Thyroid gland (tissue), 4 donors: Measurements from ENCODE around the gene NGB. TPM values are rescaled to one million over a fixed set of nuclear protein-coding genes. Genes with fewer than 3 reads are reported as not detected.

Experiments used
- DNase-seq, 2 donors: peaks; one replicate each; pipeline ENCODE4 v3.0.0-alpha.2; 2019
- H3K27ac ChIP-seq, 3 donors: fragments of 200-600 bp; sonication (generic); 1 replicate in 2 of 3; 2 replicates in 1 of 3; pipeline ENCODE4 v1.5.1; 2016 to 2019; ENCODE audit warnings: mild to moderate bottlenecking in 1 of 3, moderate library complexity in 1 of 3
- H3K27me3 ChIP-seq: fragments of 200-600 bp; sonication (generic); one replicate; pipeline ENCODE4 v1.5.1; 2019
- H3K36me3 ChIP-seq, 2 donors: fragments of 200-600 bp; sonication (generic); one replicate each; pipeline ENCODE4 v1.5.1; 2016 to 2019
- H3K4me1 ChIP-seq, 2 donors: fragments of 200-600 bp; sonication (generic); one replicate each; pipeline ENCODE4 v1.5.1; 2017 to 2019
- H3K4me3 ChIP-seq, 3 donors: fragments of 200-600 bp; sonication (generic); replicated peaks in 1 of 3; 1 replicate in 2 of 3; 2 replicates in 1 of 3; pipeline ENCODE4 v1.5.1; 2016; ENCODE audit warnings: mild to moderate bottlenecking in 1 of 3
- H3K9me3 ChIP-seq: fragments of 200-600 bp; sonication (generic); one replicate; pipeline ENCODE4 v1.5.1; 2017
- CTCF ChIP-seq, 6 experiments: fragments of 200-600 bp in 3 of 6; fragments of 450-650 bp in 3 of 6; sonication (generic) in 3 of 6; IDR thresholded peaks; one replicate each; pipeline ENCODE4 v1.5.1; 2016 to 2019; ENCODE audit warnings: antibody characterized with exemption in 6 of 6, mild to moderate bottlenecking in 2 of 6, inconsistent platforms in 1 of 6, moderate library complexity in 1 of 6
- POLR2A ChIP-seq, 2 donors: fragments of 450-650 bp; IDR thresholded peaks; one replicate each; pipeline ENCODE4 v1.6.1; 2017; ENCODE audit warnings: antibody characterized with exemption in 2 of 2, mild to moderate bottlenecking in 2 of 2, moderate library complexity in 1 of 2
- WGBS, 2 donors: methylation state at CpG; one replicate each; pipeline ENCODE4 v1.1.5; 2017; 5-methylcytosine and 5-hydroxymethylcytosine counted together
- intact Hi-C: fragments of 100-400 bp; cut with DNase I; formaldehyde crosslinking; loops from one replicate; pipeline ENCODE4 v1.15.1; 2023
- microRNA counts, 2 donors: library from miRNA; unstranded; fragments of <30 nt; microRNA quantifications; one replicate each; lab custom pipeline; 2016 to 2017
- microRNA-seq: library from miRNA; unstranded; fragments of <30 nt; microRNA quantifications from one replicate; pipeline ENCODE4, GENCODE V29; 2016
- small RNA-seq: library from RNA; depleted of rRNA; stranded (forward); fragments of <200 nt; gene quantifications from one replicate; pipeline ENCODE3, GENCODE V24; 2016
- total RNA-seq, 4 donors: library from RNA; depleted of rRNA; stranded (reverse); fragments of >200 nt; gene quantifications; one replicate each; pipeline ENCODE4 v1.2.3, GENCODE V29; 2016

Gene NGB
- total RNA-seq, 4 donors from 2014 or later: not detected

DNA sequence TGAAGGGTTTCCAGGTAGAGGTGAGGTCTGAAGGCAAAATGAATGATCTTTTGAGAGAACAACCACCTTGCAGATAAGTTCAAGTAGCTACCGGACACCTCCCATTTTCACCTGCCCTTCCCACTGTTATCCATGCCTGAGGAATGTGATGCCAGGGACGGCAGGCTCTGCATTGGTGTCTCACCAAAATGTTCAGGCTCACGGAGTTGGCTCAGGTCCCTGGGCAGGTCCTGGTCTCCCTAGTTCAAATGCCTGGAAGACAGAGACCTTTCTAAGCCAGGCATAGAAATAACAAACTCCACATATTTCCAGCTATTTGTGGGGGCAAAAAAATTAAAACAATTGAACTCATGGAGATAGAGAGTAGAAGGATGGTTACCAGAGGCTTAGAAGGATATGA lies 53.5 kb downstream of the NGB start:
- TF ChIP-seq POLR2A (IDR thresholded peaks at IDR 0.05): no peak
- no peak for TF ChIP-seq CTCF (IDR thresholded peaks at IDR 0.05)
- intact Hi-C loops: loop anchor here (10.0 kb wide), 1 partner anchor 83 kb away; no protein-coding TSS in a partner anchor
- H3K4me1 ChIP-seq: no peaks in the 10 kb centered on the region
- 59 to 68% methylated on average over 3 of the region's 3 CpGs for WGBS, 2 donors
- no peak overlapping the region for H3K27ac ChIP-seq
- no peaks in the 10 kb centered on the region for H3K9me3 ChIP-seq
- no peaks in the 10 kb centered on the region for H3K27me3 ChIP-seq
- DNase-seq: no peak
- H3K36me3 ChIP-seq: no peaks in the 10 kb centered on the region
- H3K4me3 ChIP-seq: no peak overlapping the region

MicroRNAs within 50 kb of the gene (microRNA counts, 767-probe panel; counts per million panel counts)
- 3,155 to 5,720 counts per million in 2 donors for microRNA hsa-miR-1260a (lab: Ali Mortazavi, UCI)

Small RNA genes within 50 kb of the gene (microRNA-seq; reads per million reads assigned to microRNA genes)
- not detected for gene MIR1260A

Small RNA genes within 50 kb of the gene (small RNA-seq; reads per million reads assigned to genes)
- not detected for gene MIR1260A

Other genes with a start within 250 kb of the NGB start
- gene IRF2BPL, start 242.5 kb downstream of the NGB start, total RNA-seq: 100 to 1,000 TPM in 1 of 4 donors, 10 to 100 TPM in 3; 43.9 to 103 (median 78.4) TPM
- 10 to 100 TPM; 37.6 to 59.5 (median 44.6) TPM for gene CIPC, start 172.9 kb downstream of the NGB start, total RNA-seq
- gene ZDHHC22, start 129.4 kb downstream of the NGB start, total RNA-seq: not detected
- gene TMEM63C, start 89.4 kb downstream of the NGB start, total RNA-seq: 1 to 10 TPM in 1 of 4 donors, under 1 TPM in 3; 0.13 to 4.1 (median 0.54) TPM
- 10 to 100 TPM; 19.1 to 36.4 (median 25.7) TPM for gene POMT2, start 49.7 kb upstream of the NGB start, total RNA-seq
- 10 to 100 TPM; 18.0 to 50.1 (median 35.6) TPM for gene GSTZ1, start 49.8 kb upstream of the NGB start, total RNA-seq
- 10 to 100 TPM; 20.9 to 33.3 (median 28.8) TPM for gene TMED8, start 105.9 kb upstream of the NGB start, total RNA-seq
- 1 to 10 TPM; 4.8 to 9.5 (median 7.3) TPM for gene SAMD15, start 106.2 kb upstream of the NGB start, total RNA-seq
- under 1 TPM in 2 of 4 donors, not detected in 2; 0.22 to 0.67 TPM for gene NOXRED1, start 152.3 kb upstream of the NGB start, total RNA-seq
- gene VIPAS39, start 186.4 kb upstream of the NGB start, total RNA-seq: 10 to 100 TPM; 17.1 to 24.9 (median 19.7) TPM
- gene AHSA1, start 186.9 kb upstream of the NGB start, total RNA-seq: 100 to 1,000 TPM in 2 of 4 donors, 10 to 100 TPM in 2; 49.4 to 111 (median 93.2) TPM
- gene ISM2, start 227.6 kb upstream of the NGB start, total RNA-seq: not detected